K562 (cell line): ENCODE measurements around the gene FILIP1. TPM values are rescaled to one million over a fixed set of nuclear protein-coding genes. Genes with fewer than 3 reads are reported as not detected.

Source experiments
- ATAC-seq: fragments of 200-7000 bp; cut with Tn5 transposase; 3 replicates; pipeline ENCODE4 v1.9.1; 2020; ENCODE audit warnings: moderate library complexity
- BruUV-seq: library from RNA; stranded (reverse); fragments of 400-500 nt; replicated peaks from 2 replicates; lab custom pipeline; 2021; lab: Mats Ljungman, UMichigan
- CTCF ChIA-PET: fragments of 300-600 bp; formaldehyde crosslinking; extraction: SDS; loops from one replicate; lab custom pipeline; 2021; ENCODE audit warnings: low intra/inter-chr PET ratio; lab: Yijun Ruan, JAX
- POLR2A ChIA-PET: fragments of 300-600, 350-650 bp; sonication (Branson Sonifier 250); formaldehyde crosslinking; extraction: SDS; loops from one replicate; lab custom pipeline; 2021; ENCODE audit warnings: antibody characterized with exemption, inconsistent platforms; lab: Yijun Ruan, JAX
- DNase-seq, 4 experiments: peaks; one replicate each; pipeline versions ENCODE4 v3.0.0 to v3.0.0-alpha.2; 2011 to 2018; ENCODE audit warnings: low spot score in 3 of 4, mixed read lengths in 3 of 4; ENCODE audit errors: extremely low read depth in 1 of 4
- FAIRE-seq: peaks from 2 replicates; lab custom pipeline; 2011; peaks lifted over from hg19 to GRCh38; lab: Jason Lieb, UNC
- H2AFZ ChIP-seq: 2 replicates; pipeline ENCODE4 v1.6.0; 2011; ENCODE audit warnings: low read depth, low read length, control low read depth, inconsistent platforms
- H3K27ac ChIP-seq: fragments of 200-600 bp; 3 replicates; pipeline ENCODE4 v1.8.0; 2011; ENCODE audit warnings: low read depth, mild to moderate bottlenecking, control low read depth, inconsistent platforms, low read length, moderate library complexity, mixed read lengths; ENCODE audit errors: extremely low read depth
- H3K27me3 ChIP-seq, 2 experiments: fragments of 300-600 bp in 1 of 2; 2 replicates in 1 of 2; 3 replicates in 1 of 2; pipeline versions ENCODE4 v1.6.0 to v1.8.0; 2011; ENCODE audit warnings: inconsistent platforms in 2 of 2, low read length in 2 of 2, mild to moderate bottlenecking in 1 of 2, mixed read lengths in 1 of 2, moderate library complexity in 1 of 2; ENCODE audit not compliant: control insufficient read depth in 2 of 2, insufficient read depth in 2 of 2
- H3K36me3 ChIP-seq: fragments of 300-600 bp; 3 replicates; pipeline ENCODE4 v1.8.0; 2011; ENCODE audit warnings: mild to moderate bottlenecking, low read length, inconsistent platforms; ENCODE audit not compliant: control insufficient read depth, insufficient read depth
- H3K4me1 ChIP-seq, 2 experiments: fragments of 200-600 bp in 1 of 2; replicated peaks in 1 of 2; 2 replicates in 1 of 2; 3 replicates in 1 of 2; pipeline versions ENCODE4 v1.5.1 to v1.8.0; 2011; ENCODE audit warnings: inconsistent platforms in 2 of 2, low read length in 2 of 2, mild to moderate bottlenecking in 1 of 2, mixed read lengths in 1 of 2, moderate library complexity in 1 of 2; ENCODE audit not compliant: control insufficient read depth in 2 of 2, insufficient read depth in 2 of 2
- H3K4me2 ChIP-seq: 2 replicates; pipeline ENCODE4 v1.6.1; 2011; ENCODE audit warnings: low read length, control low read depth, inconsistent platforms, mixed read lengths; ENCODE audit not compliant: insufficient read depth
- H3K4me3 ChIP-seq: fragments of 200-600 bp; sonication (generic), shearing (Covaris generic); 2 replicates; pipeline ENCODE4 v1.5.1; 2016; ENCODE audit warnings: control low read depth, inconsistent platforms
- H3K79me2 ChIP-seq: fragments of 200-600 bp; 3 replicates; pipeline ENCODE4 v1.8.0; 2011; ENCODE audit warnings: low read length, inconsistent platforms; ENCODE audit not compliant: control insufficient read depth, insufficient read depth
- H3K9ac ChIP-seq, 2 experiments: 2 replicates each; pipeline versions ENCODE4 v1.6.0 to v1.6.1; 2011; ENCODE audit warnings: low read depth in 2 of 2, low read length in 2 of 2, control low read depth in 1 of 2, inconsistent platforms in 1 of 2, mild to moderate bottlenecking in 1 of 2, mixed read lengths in 1 of 2; ENCODE audit not compliant: insufficient read depth in 1 of 2
- H3K9me1 ChIP-seq: one replicate; pipeline ENCODE4 v1.6.0; 2011; ENCODE audit warnings: inconsistent platforms, mild to moderate bottlenecking, low read length, moderate library complexity; ENCODE audit not compliant: control insufficient read depth, insufficient read depth
- H3K9me3 ChIP-seq: replicated peaks from 2 replicates; pipeline ENCODE4 v1.5.1; 2011; ENCODE audit warnings: low read depth, low read length, inconsistent platforms; ENCODE audit not compliant: control insufficient read depth, insufficient read depth
- H4K20me1 ChIP-seq: replicated peaks from 2 replicates; pipeline ENCODE4 v1.6.1; 2011; ENCODE audit warnings: low read length, inconsistent platforms, mixed read lengths; ENCODE audit not compliant: control insufficient read depth, insufficient read depth
- BCL6 ChIP-seq: fragments of 250-450 bp; sonication (Bioruptor Pico); IDR thresholded peaks from 2 replicates; pipeline ENCODE4 v1.4.0; 2020
- CBFA2T2 ChIP-seq: fragments of 450-650 bp; conservative IDR thresholded peaks from 2 replicates; pipeline ENCODE4 v1.6.1; 2017; ENCODE audit warnings: mild to moderate bottlenecking
- FOXP1 ChIP-seq: sonication (generic); formaldehyde crosslinking; IDR thresholded peaks from 2 replicates; pipeline ENCODE4 v1.8.0; 2022; ENCODE audit warnings: mild to moderate bottlenecking, missing genetic modification reagents
- KAT7 ChIP-seq: sonication (generic); formaldehyde crosslinking; IDR thresholded peaks from 2 replicates; pipeline ENCODE4 v1.8.0; 2022; ENCODE audit warnings: missing genetic modification reagents, mild to moderate bottlenecking, borderline replicate concordance
- KLF16 ChIP-seq: IDR thresholded peaks from 2 replicates; pipeline ENCODE4 v1.6.1; 2016; ENCODE audit warnings: antibody characterized with exemption
- MEF2D ChIP-seq: conservative IDR thresholded peaks from 2 replicates; pipeline ENCODE4 v1.6.1; 2016; ENCODE audit warnings: low read depth, missing genetic modification characterization, missing compliant biosample characterization
- MYBL2 ChIP-seq, 2 experiments: fragments of 450-650 bp in 1 of 2; sonication (generic) in 1 of 2; formaldehyde crosslinking in 1 of 2; IDR thresholded peaks; 2 replicates each; pipeline versions ENCODE4 v1.6.1 to v1.8.1; 2017 to 2022; ENCODE audit warnings: borderline replicate concordance in 1 of 2, inconsistent platforms in 1 of 2, low read depth in 1 of 2, mild to moderate bottlenecking in 1 of 2, missing genetic modification reagents in 1 of 2, moderate library complexity in 1 of 2
- NEUROD1 ChIP-seq: fragments of 150-350 bp; IDR thresholded peaks from 2 replicates; pipeline ENCODE4 v1.6.1; 2014; ENCODE audit warnings: borderline replicate concordance, low read length, low read depth; ENCODE audit not compliant: partially characterized antibody
- TEAD2 ChIP-seq: fragments of 450-650 bp; IDR thresholded peaks from 2 replicates; pipeline ENCODE4 v1.6.1; 2016; ENCODE audit warnings: missing genetic modification characterization, control low read depth, missing compliant biosample characterization
- YBX1 ChIP-seq: fragments of 450-650 bp; IDR thresholded peaks from 2 replicates; pipeline ENCODE4 v1.7.1; 2016; ENCODE audit warnings: mild to moderate bottlenecking
- ZBTB7A ChIP-seq: IDR thresholded peaks from 2 replicates; pipeline ENCODE4 v1.6.1; 2011; ENCODE audit warnings: low read depth, mild to moderate bottlenecking, low read length, moderate library complexity, borderline replicate concordance; ENCODE audit not compliant: control insufficient read depth
- ZNF551 ChIP-seq: fragments of 250-450 bp; sonication (Bioruptor Pico); IDR thresholded peaks from 2 replicates; pipeline ENCODE4 v1.5.0; 2021; ENCODE audit warnings: mild to moderate bottlenecking, moderate library complexity
- ZNF717 ChIP-seq: fragments of 250-450 bp; sonication (Bioruptor Pico); IDR thresholded peaks from 2 replicates; pipeline ENCODE4 v1.5.0; 2021
- WGBS: fragments of 100-300 bp; shearing (Covaris generic); methylation state at CpG from one replicate; pipeline ENCODE4 v1.1.6; 2016; ENCODE audit warnings: low coverage, mixed read lengths; ENCODE audit not compliant: insufficient coverage; ENCODE audit errors: missing lambda C conversion rate; 5-methylcytosine and 5-hydroxymethylcytosine counted together
- in situ Hi-C: fragments of 300-500 bp; cut with MboI; formaldehyde crosslinking; loops from 4 replicates; pipeline ENCODE4 v1.15.0; 2018; ENCODE audit warnings: inconsistent platforms, mixed read lengths
- intact Hi-C: fragments of 100-400 bp; cut with micrococcal nuclease; formaldehyde crosslinking; loops from 2 replicates; pipeline ENCODE4 v1.14.2; 2022
- polyA plus RNA-seq, 8 experiments: library from polyadenylated mRNA; depleted of rRNA in 4 of 8; stranded (reverse) in 5 of 8; unstranded in 3 of 8; fragments of >200 nt; fragmentation: Nextera tagmentation in 2 of 8; fragmentation: Illumina TruSeq in 1 of 8; extraction: Ambion mirVana in 2 of 8; extraction: Trizol in 1 of 8; gene quantifications; 2 replicates each; pipeline versions ENCODE4 v1.2.1 to v1.2.3, GENCODE V29; 2011 to 2014; ENCODE audit warnings: inconsistent platforms in 1 of 8, missing spikeins in 1 of 8
- total RNA-seq, 7 experiments: library from RNA; depleted of rRNA in 6 of 7; stranded (reverse); fragments of >200 nt in 6 of 7; fragmentation: Illumina TruSeq in 2 of 7; extraction: Trizol in 2 of 7; gene quantifications; 2 replicates each; pipeline versions ENCODE4 v1.2.1 to v1.2.3, GENCODE V29; 2011 to 2021; ENCODE audit warnings: low replicate concordance in 1 of 7
- TF ChIP-seq, protein P1 (sequence below): sonication (generic); formaldehyde crosslinking; IDR thresholded peaks from 2 replicates; pipeline ENCODE4 v1.8.0; 2022; ENCODE audit warnings: mild to moderate bottlenecking, low read depth, missing genetic modification reagents
- TF ChIP-seq, protein P2 (sequence below): fragments of 250-450 bp; sonication (Bioruptor Pico); IDR thresholded peaks from 2 replicates; pipeline ENCODE4 v1.8.0; 2021; ENCODE audit warnings: moderate library complexity, mild to moderate bottlenecking, inconsistent platforms
- TF ChIP-seq, protein P3 (sequence below): fragments of 450-650 bp; conservative IDR thresholded peaks from 2 replicates; pipeline ENCODE4 v1.6.1; 2016; ENCODE audit warnings: missing genetic modification characterization, low read depth, mild to moderate bottlenecking, missing compliant biosample characterization, moderate library complexity
- TF ChIP-seq, protein P4 (sequence below), 2 experiments: fragments of 250-450 bp in 1 of 2; fragments of 450-650 bp in 1 of 2; sonication (Bioruptor Pico) in 1 of 2; IDR thresholded peaks; 2 replicates each; pipeline versions ENCODE4 v1.6.1 to v1.8.0; 2016 to 2021; ENCODE audit warnings: mild to moderate bottlenecking in 2 of 2, moderate library complexity in 2 of 2, missing compliant biosample characterization in 1 of 2, missing genetic modification characterization in 1 of 2

Gene FILIP1
- total and polyA plus RNA-seq, 9 of the 15 experiments (the other 6 are each of a cell fraction or from before 2014, with no cell fraction given), result 0.03 to 0.25 (median 0.10) TPM; not detected in 1

DNA sequence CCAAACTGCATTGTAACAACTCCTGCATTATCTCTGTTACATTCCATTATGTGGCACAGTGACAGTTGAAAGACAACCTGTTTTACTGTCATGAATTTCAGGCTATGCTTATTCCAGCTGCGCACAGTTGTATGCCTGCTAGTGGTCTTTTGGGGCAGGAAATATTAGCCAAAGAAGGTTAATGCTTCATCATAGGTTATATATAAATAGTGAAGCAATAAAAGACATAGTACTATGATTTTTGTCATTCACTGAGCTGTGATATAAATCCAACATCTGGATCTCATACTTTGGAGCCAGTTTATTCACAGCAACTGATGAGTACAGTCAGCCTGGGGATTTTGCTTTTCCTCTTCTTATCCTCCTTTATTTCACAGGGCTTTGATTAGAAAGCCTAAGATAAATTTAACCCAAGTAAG, 55.6 kb downstream of the FILIP1 start:
- ATAC-seq (no peak), DNase-seq (no peak), FAIRE-seq (no peak)
- Histone ChIP-seq H3K27me3 (no peaks in the 10 kb centered on the region), H3K79me2 (no peaks in the 10 kb centered on the region), H3K4me1 (no peaks in the 10 kb centered on the region), H3K9me3 (no peaks in the 10 kb centered on the region), H3K36me3 (no peaks in the 10 kb centered on the region), H3K4me3 (no peak overlapping the region), H3K9me1 (no peaks in the 10 kb centered on the region), H3K27ac (no peak overlapping the region), H4K20me1 (no peaks in the 10 kb centered on the region), H3K4me2 (no peak overlapping the region), H3K9ac (no peak overlapping the region), H2AFZ (no peak overlapping the region)
- no TSS peak for BruUV-seq
- intact Hi-C loops (no loop called here), in situ Hi-C loops (no loop called here)
- CTCF ChIA-PET, result no interaction called here
- no peak for TF ChIP-seq MEF2D
- no peak for TF ChIP-seq ZBTB7A
- TF ChIP-seq, protein P1, sequence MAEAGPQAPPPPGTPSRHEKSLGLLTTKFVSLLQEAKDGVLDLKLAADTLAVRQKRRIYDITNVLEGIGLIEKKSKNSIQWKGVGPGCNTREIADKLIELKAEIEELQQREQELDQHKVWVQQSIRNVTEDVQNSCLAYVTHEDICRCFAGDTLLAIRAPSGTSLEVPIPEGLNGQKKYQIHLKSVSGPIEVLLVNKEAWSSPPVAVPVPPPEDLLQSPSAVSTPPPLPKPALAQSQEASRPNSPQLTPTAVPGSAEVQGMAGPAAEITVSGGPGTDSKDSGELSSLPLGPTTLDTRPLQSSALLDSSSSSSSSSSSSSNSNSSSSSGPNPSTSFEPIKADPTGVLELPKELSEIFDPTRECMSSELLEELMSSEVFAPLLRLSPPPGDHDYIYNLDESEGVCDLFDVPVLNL (CRISPR knock-in tag), result no peak
- TF ChIP-seq YBX1, result no peak
- no peak for TF ChIP-seq CBFA2T2
- TF ChIP-seq KAT7 (CRISPR knock-in tag), result no peak
- TF ChIP-seq, protein P2, sequence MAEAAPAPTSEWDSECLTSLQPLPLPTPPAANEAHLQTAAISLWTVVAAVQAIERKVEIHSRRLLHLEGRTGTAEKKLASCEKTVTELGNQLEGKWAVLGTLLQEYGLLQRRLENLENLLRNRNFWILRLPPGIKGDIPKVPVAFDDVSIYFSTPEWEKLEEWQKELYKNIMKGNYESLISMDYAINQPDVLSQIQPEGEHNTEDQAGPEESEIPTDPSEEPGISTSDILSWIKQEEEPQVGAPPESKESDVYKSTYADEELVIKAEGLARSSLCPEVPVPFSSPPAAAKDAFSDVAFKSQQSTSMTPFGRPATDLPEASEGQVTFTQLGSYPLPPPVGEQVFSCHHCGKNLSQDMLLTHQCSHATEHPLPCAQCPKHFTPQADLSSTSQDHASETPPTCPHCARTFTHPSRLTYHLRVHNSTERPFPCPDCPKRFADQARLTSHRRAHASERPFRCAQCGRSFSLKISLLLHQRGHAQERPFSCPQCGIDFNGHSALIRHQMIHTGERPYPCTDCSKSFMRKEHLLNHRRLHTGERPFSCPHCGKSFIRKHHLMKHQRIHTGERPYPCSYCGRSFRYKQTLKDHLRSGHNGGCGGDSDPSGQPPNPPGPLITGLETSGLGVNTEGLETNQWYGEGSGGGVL (CRISPR knock-in tag), result no peak
- no peak for TF ChIP-seq ZNF717 (CRISPR knock-in tag)
- no peak for TF ChIP-seq BCL6
- no peak for TF ChIP-seq TEAD2 (tag)
- TF ChIP-seq ZNF551 (CRISPR knock-in tag), result no peak
- no peak for TF ChIP-seq NEUROD1
- TF ChIP-seq, protein P3, sequence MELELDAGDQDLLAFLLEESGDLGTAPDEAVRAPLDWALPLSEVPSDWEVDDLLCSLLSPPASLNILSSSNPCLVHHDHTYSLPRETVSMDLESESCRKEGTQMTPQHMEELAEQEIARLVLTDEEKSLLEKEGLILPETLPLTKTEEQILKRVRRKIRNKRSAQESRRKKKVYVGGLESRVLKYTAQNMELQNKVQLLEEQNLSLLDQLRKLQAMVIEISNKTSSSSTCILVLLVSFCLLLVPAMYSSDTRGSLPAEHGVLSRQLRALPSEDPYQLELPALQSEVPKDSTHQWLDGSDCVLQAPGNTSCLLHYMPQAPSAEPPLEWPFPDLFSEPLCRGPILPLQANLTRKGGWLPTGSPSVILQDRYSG (tag), result no peak
- no peak for TF ChIP-seq FOXP1 (CRISPR knock-in tag)
- no peak for TF ChIP-seq MYBL2 (IDR thresholded peaks at IDR 0.05; ENCODE audit: low read depth)
- TF ChIP-seq MYBL2 (CRISPR knock-in tag; IDR thresholded peaks at IDR 0.05; ENCODE audit: borderline replicate concordance), result no peak
- TF ChIP-seq, protein P4, sequence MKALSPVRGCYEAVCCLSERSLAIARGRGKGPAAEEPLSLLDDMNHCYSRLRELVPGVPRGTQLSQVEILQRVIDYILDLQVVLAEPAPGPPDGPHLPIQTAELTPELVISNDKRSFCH (CRISPR knock-in tag; IDR thresholded peaks at IDR 0.05), result no peak
- TF ChIP-seq, protein P4 (tag; IDR thresholded peaks at IDR 0.05), result no peak
- no peak for TF ChIP-seq KLF16
- 0% methylated on average over 1 of the region's 1 CpG for WGBS
- POLR2A ChIA-PET, result interaction anchor here (1.7 kb wide), 1 partner anchor 25 kb away, joined by 4 read pairs; no protein-coding TSS in a partner anchor
